ENCODE data around the gene ST8SIA5. TPM values are rescaled to one million over a fixed set of nuclear protein-coding genes. Genes with fewer than 3 reads are reported as not detected.

Gene ST8SIA5
- total RNA-seq, 1 donor from 2014 or later: 0.20 TPM

DNA sequence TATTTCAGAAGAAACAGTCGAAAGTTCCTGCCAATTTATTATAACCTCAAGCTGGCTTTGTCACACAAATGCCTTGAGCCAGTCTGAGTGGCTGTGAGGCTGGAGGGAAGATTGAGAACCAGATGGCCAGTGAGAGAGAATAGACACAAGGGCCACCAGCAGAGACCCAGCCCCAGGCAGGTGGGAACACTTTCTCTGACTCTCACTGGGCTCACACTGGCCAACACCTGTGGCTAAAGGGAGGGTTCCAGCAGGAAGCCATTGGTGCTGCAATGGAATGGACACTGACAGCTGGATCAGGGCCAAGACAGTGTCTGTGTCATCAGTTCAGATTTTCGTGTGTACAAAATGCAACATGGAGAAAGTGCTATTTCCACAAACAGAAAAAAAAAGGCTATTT, 129.7 kb downstream of the ST8SIA5 start:
- Mint-ChIP-seq H3K27ac (no peak overlapping the region), H3K27me3 (ENCODE audit: low read depth) (peaks cover 45% of the 10 kb centered on the region), H3K9me3 (no peaks in the 10 kb centered on the region), H3K36me3 (no peaks in the 10 kb centered on the region), H3K4me1 (no peaks in the 10 kb centered on the region), H3K4me3 (no peak overlapping the region)
- DNase-seq (ENCODE audit: low spot score in 2 of 2, unreplicated experiment in 2 of 2): no peak
- TF ChIP-seq, protein P1, sequence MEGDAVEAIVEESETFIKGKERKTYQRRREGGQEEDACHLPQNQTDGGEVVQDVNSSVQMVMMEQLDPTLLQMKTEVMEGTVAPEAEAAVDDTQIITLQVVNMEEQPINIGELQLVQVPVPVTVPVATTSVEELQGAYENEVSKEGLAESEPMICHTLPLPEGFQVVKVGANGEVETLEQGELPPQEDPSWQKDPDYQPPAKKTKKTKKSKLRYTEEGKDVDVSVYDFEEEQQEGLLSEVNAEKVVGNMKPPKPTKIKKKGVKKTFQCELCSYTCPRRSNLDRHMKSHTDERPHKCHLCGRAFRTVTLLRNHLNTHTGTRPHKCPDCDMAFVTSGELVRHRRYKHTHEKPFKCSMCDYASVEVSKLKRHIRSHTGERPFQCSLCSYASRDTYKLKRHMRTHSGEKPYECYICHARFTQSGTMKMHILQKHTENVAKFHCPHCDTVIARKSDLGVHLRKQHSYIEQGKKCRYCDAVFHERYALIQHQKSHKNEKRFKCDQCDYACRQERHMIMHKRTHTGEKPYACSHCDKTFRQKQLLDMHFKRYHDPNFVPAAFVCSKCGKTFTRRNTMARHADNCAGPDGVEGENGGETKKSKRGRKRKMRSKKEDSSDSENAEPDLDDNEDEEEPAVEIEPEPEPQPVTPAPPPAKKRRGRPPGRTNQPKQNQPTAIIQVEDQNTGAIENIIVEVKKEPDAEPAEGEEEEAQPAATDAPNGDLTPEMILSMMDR (IDR thresholded peaks at IDR 0.05; ENCODE audit: unreplicated experiment): no peak

DNA sequence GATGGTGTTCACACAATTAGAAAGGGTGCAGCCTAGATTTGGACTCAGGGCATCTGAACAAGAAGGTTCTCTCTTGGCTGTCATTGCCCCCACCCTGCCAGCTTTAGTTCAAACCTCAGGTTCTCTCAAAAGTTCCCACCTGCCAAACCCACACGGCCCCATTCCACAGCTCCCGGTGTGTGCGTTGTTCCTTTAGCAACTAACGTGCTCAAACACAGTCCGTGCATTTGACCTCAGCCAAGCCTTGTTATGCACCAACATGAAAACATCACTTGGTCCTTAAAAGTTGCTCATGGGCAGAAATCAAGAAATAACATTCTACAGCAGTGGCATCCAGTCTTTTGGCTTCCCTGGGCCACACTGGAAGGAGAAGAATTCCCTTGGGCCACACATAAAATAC, 131.8 kb downstream of the ST8SIA5 start:
- Mint-ChIP-seq H3K9me3 (no peaks in the 10 kb centered on the region), H3K27ac (no peak overlapping the region), H3K4me3 (no peak overlapping the region), H3K36me3 (no peaks in the 10 kb centered on the region), H3K27me3 (ENCODE audit: low read depth) (peaks cover 51% of the 10 kb centered on the region), H3K4me1 (no peaks in the 10 kb centered on the region)
- no peak for DNase-seq (ENCODE audit: low spot score in 2 of 2, unreplicated experiment in 2 of 2)
- TF ChIP-seq, protein P1 (IDR thresholded peaks at IDR 0.05; ENCODE audit: unreplicated experiment): no peak

DNA sequence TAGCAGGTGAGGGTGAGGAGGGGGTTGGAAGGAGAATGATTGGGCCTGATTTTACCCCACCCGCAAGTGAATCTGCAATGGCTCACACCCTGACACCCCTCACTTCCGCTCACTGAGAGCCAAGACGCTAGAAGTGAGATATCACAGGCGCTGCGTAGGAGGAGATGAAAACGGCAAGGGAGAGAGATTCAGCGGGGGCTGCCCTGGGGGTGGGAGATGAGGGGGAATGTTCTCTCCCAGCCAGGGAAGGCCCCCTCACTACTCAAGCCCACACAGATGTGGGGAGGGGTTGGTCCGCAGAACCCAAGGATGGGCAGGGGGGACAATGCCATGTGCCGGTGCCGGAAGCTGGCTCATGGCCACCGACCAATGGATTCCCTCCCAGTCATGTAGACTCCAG, 132.7 kb downstream of the ST8SIA5 start:
- no peak for DNase-seq (ENCODE audit: low spot score in 2 of 2, unreplicated experiment in 2 of 2)
- peaks cover 49% of the 10 kb centered on the region for H3K27me3 Mint-ChIP-seq (ENCODE audit: low read depth)
- H3K9me3 Mint-ChIP-seq: no peaks in the 10 kb centered on the region

DNA sequence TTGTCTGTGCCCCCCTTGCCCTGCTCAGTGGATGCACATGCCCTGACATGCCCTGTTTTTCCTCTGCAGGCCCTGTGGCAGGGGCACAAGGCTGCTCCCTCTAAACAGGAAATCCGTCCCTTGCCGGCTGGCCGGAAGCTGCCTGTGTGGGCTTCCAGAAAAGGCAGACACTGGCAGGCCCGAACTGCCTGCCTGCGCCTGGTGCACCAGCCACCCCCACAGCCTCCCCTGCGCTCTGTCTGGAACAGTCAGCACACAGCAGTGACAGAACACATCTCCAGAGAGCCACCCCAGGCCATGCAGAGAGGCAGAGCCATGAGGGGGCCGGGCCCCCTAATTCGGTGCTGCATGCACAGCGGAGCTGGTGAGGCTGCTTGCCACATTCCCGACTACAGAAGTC, 133.3 kb downstream of the ST8SIA5 start:
- H3K9me3 Mint-ChIP-seq: no peaks in the 10 kb centered on the region
- H3K27ac Mint-ChIP-seq: no peak overlapping the region
- no peaks in the 10 kb centered on the region for H3K4me1 Mint-ChIP-seq
- DNase-seq (ENCODE audit: low spot score in 2 of 2, unreplicated experiment in 2 of 2): no peak
- H3K4me3 Mint-ChIP-seq: no peak overlapping the region
- H3K36me3 Mint-ChIP-seq: no peaks in the 10 kb centered on the region
- peaks cover 44% of the 10 kb centered on the region for H3K27me3 Mint-ChIP-seq (ENCODE audit: low read depth)
- TF ChIP-seq, protein P1 (IDR thresholded peaks at IDR 0.05; ENCODE audit: unreplicated experiment): no peak

More for the DNA sequence above, 132.7 kb downstream of the ST8SIA5 start:
- no peak overlapping the region for H3K4me3 Mint-ChIP-seq
- H3K4me1 Mint-ChIP-seq: no peaks in the 10 kb centered on the region
- H3K36me3 Mint-ChIP-seq: no peaks in the 10 kb centered on the region
- TF ChIP-seq, protein P1 (IDR thresholded peaks at IDR 0.05; ENCODE audit: unreplicated experiment): no peak
- H3K27ac Mint-ChIP-seq: no peak overlapping the region

DNA sequence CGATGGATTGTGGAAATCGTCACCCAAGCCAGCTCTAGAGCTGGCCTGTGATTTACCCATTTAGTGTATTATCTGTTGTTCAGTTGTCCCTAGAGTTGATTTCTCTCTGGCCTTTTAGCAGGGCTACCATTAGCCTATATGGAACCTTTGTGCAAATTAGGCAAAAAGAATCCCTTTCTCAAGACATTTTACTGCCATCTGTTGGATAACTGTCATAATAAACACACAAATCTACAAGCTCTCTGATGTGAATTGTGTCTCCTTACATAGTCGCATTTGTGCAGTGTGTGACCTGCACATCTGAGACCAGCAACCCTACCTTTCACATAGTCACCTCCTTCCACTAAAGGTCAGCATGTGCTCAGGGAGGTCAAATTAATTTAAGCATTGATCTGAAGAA, 133.9 kb downstream of the ST8SIA5 start:
- H3K27me3 Mint-ChIP-seq (ENCODE audit: low read depth): peaks cover 39% of the 10 kb centered on the region
- H3K36me3 Mint-ChIP-seq: no peaks in the 10 kb centered on the region
- no peaks in the 10 kb centered on the region for H3K4me1 Mint-ChIP-seq
- H3K4me3 Mint-ChIP-seq: no peak overlapping the region
- no peak for DNase-seq (ENCODE audit: low spot score in 2 of 2, unreplicated experiment in 2 of 2)
- no peaks in the 10 kb centered on the region for H3K9me3 Mint-ChIP-seq
- H3K27ac Mint-ChIP-seq: no peak overlapping the region
- TF ChIP-seq, protein P1 (IDR thresholded peaks at IDR 0.05; ENCODE audit: unreplicated experiment): no peak

DNA sequence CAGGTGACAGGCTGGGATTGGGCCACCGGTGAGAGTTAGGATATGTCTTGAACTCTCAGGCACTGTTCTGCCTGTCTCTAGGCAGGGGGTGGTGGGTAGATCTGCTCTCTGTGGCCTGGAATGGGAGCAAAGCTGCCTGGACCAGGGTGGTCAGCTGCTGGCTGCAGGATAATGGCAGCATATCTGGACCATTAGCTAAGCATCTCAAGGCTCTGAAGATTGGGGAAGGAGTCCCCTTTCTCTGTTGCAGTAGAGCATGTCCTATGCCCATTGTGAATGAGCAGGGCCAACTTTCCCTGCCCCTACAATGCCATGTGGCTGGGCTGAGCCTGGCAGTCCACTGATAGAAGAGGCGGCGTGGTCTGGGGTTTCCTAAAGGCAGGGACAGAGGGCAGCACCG, 134.4 kb downstream of the ST8SIA5 start:
- Mint-ChIP-seq H3K36me3 (no peaks in the 10 kb centered on the region), H3K27ac (no peak overlapping the region), H3K27me3 (ENCODE audit: low read depth) (peaks cover 33% of the 10 kb centered on the region), H3K4me3 (no peak overlapping the region), H3K9me3 (no peaks in the 10 kb centered on the region), H3K4me1 (no peaks in the 10 kb centered on the region)
- no peak for DNase-seq (ENCODE audit: low spot score in 2 of 2, unreplicated experiment in 2 of 2)
- TF ChIP-seq, protein P1 (IDR thresholded peaks at IDR 0.05; ENCODE audit: unreplicated experiment): no peak
